Spleen (tissue), 7 donors: ENCODE measurements around the gene ZC3H13.
"Not testable (repeated sequence)": the region's sequence is repeated elsewhere in the genome, so short reads cannot be mapped to it uniquely, and the experiment has no call there.

Experiments used
- CTCF ChIP-seq, 11 experiments: fragments of 200-600 bp in 7 of 11; fragments of 450-650 bp in 4 of 11; sonication (generic) in 4 of 11; IDR thresholded peaks in 8 of 11; conservative IDR thresholded peaks in 3 of 11; 1 replicate in 7 of 11; 2 replicates in 4 of 11; pipeline versions ENCODE4 v1.4.0 to v1.8.0; 2016 to 2021; ENCODE audit warnings: antibody characterized with exemption in 11 of 11, inconsistent platforms in 4 of 11, mild to moderate bottlenecking in 1 of 11
- POLR2A ChIP-seq, 3 donors: fragments of 450-650 bp; IDR thresholded peaks; one replicate each; pipeline ENCODE4 v1.5.1; 2017; ENCODE audit warnings: antibody characterized with exemption in 3 of 3, mild to moderate bottlenecking in 1 of 3
- POLR2AphosphoS5 ChIP-seq, 3 donors: sonication (generic); formaldehyde crosslinking; IDR thresholded peaks; one replicate each; pipeline ENCODE4 v1.5.1; 2017; ENCODE audit warnings: antibody characterized with exemption in 3 of 3
- donor health status: DM: no; HTN: no; CAD: no; lungs with moderate emphysema.
- donor health status: DM: no; HTN: no; CAD: no.
- donor health status: DM: no; HTN: no; CAD: no.

GRCh38 chr13:45981127-45981526 is 71.4 kb downstream of the ZC3H13 start:
- not testable (repeated sequence) for TF ChIP-seq CTCF (IDR thresholded peaks at IDR 0.05 in 8 of 11, conservative IDR thresholded peaks at IDR 0.05 in 3 of 11); POLR2A (IDR thresholded peaks at IDR 0.05); POLR2AphosphoS5 (IDR thresholded peaks at IDR 0.05)
